HUES64 (cell line): Measurements from ENCODE around the gene BTG4.
A peak's percentile ranks its signal among the peaks of the same experiment; 100 is the strongest.

Experiments
- H3K27ac ChIP-seq: 2 replicates; pipeline ENCODE4 v1.7.0; 2013; ENCODE audit warnings: low read depth, low read length, inconsistent platforms
- H3K27me3 ChIP-seq: 2 replicates; pipeline ENCODE4 v1.6.1; 2013; ENCODE audit warnings: mild to moderate bottlenecking, low read length; ENCODE audit not compliant: insufficient read depth
- H3K36me3 ChIP-seq: 2 replicates; pipeline ENCODE4 v1.6.1; 2013; ENCODE audit warnings: mild to moderate bottlenecking, low read length; ENCODE audit not compliant: insufficient read depth
- H3K4me1 ChIP-seq: 2 replicates; pipeline ENCODE4 v1.6.1; 2013; ENCODE audit warnings: mild to moderate bottlenecking, low read length, moderate library complexity; ENCODE audit not compliant: insufficient read depth
- H3K4me3 ChIP-seq: 2 replicates; pipeline ENCODE4 v1.5.1; 2013; ENCODE audit warnings: mild to moderate bottlenecking, low read length, moderate library complexity
- H3K9ac ChIP-seq: 2 replicates; pipeline ENCODE4 v1.6.1; 2013; ENCODE audit warnings: mild to moderate bottlenecking, low read depth, low read length
- H3K9me3 ChIP-seq: 2 replicates; pipeline ENCODE4 v1.6.1; 2013; ENCODE audit warnings: low read depth, low read length; ENCODE audit not compliant: insufficient read depth
- WGBS: fragments of 150-250, 120-280 bp; methylation state at CpG from one replicate; pipeline ENCODE4 v1.1.7; 2013; ENCODE audit warnings: missing lambda C conversion rate; 5-methylcytosine and 5-hydroxymethylcytosine counted together

Gene BTG4

GRCh38 chr11:111522426-111522825 is 10.2 kb upstream of the BTG4 start:
- Histone ChIP-seq H3K27me3 (no peaks in the 10 kb centered on the region), H3K9me3 (no peaks in the 10 kb centered on the region), H3K9ac (no peak overlapping the region), H3K4me3 (no peak overlapping the region), H3K27ac (no peak overlapping the region), H3K36me3 (no peaks in the 10 kb centered on the region), H3K4me1 (0 out of 2 replicates have a peak, but pooled peaks cover 8% of the 10 kb centered on the region)
- WGBS, result 97% methylated on average over 3 of the region's 5 CpGs

GRCh38 chr11:111521135-111521534 is 8.9 kb upstream of the BTG4 start:
- H3K27ac ChIP-seq, result no peak overlapping the region
- H3K36me3 ChIP-seq, result no peaks in the 10 kb centered on the region
- 0 out of 2 replicates have a peak, but pooled peaks cover 2% of the 10 kb centered on the region for H3K27me3 ChIP-seq
- 83% methylated on average over 2 of the region's 2 CpGs for WGBS
- H3K4me3 ChIP-seq, result no peak overlapping the region
- 0 out of 2 replicates have a peak, but pooled peaks cover 8% of the 10 kb centered on the region for H3K4me1 ChIP-seq
- H3K9me3 ChIP-seq, result no peaks in the 10 kb centered on the region
- H3K9ac ChIP-seq, result no peak overlapping the region

- Histone ChIP-seq H3K9me3 (no peaks in the 10 kb centered on the region), H3K36me3 (no peaks in the 10 kb centered on the region), H3K4me1 (0 out of 2 replicates have a peak, but pooled peaks cover 8% of the 10 kb centered on the region), H3K27me3 (peaks cover 3% of the 10 kb centered on the region), H3K9ac (no peak overlapping the region), H3K27ac (no peak overlapping the region), H3K4me3 (no peak overlapping the region)
- no CpG with 5 or more reads among the region's 2 CpGs for WGBS
Observed at GRCh38 chr11:111520560-111520959, 8.4 kb upstream of the BTG4 start.

- H3K9ac ChIP-seq, result no peak overlapping the region
- H3K4me3 ChIP-seq, result no peak overlapping the region
- H3K36me3 ChIP-seq, result no peaks in the 10 kb centered on the region
- no peak overlapping the region for H3K27ac ChIP-seq
- H3K27me3 ChIP-seq, result peaks cover 21% of the 10 kb centered on the region
- H3K4me1 ChIP-seq, result peaks cover 15% of the 10 kb centered on the region
- no peaks in the 10 kb centered on the region for H3K9me3 ChIP-seq
- WGBS, result no CpG with 5 or more reads among the region's 1 CpG
Observed at GRCh38 chr11:111518668-111519067, 6.5 kb upstream of the BTG4 start.

GRCh38 chr11:111515591-111515990 is 3.4 kb upstream of the BTG4 start:
- Histone ChIP-seq H3K27me3 (peaks cover 47% of the 10 kb centered on the region), H3K9ac (no peak overlapping the region), H3K27ac (no peak overlapping the region), H3K4me1 (peaks cover 12% of the 10 kb centered on the region), H3K9me3 (no peaks in the 10 kb centered on the region), H3K4me3 (no peak overlapping the region), H3K36me3 (no peaks in the 10 kb centered on the region)
- 74% methylated on average over 2 of the region's 2 CpGs for WGBS

- WGBS, result 10% methylated on average over 38 of the region's 39 CpGs
- H3K4me3 ChIP-seq, result peak within 1 kb of the TSS; percentile 54
- H3K27me3 ChIP-seq, result peaks cover 47% of the 10 kb centered on the region
- no peaks in the 10 kb centered on the region for H3K36me3 ChIP-seq
- H3K9me3 ChIP-seq, result no peaks in the 10 kb centered on the region
- H3K27ac ChIP-seq, result no peak within 1 kb of the TSS
- no peak within 1 kb of the TSS for H3K9ac ChIP-seq
- H3K4me1 ChIP-seq, result peaks cover 12% of the 10 kb centered on the region
Observed at GRCh38 chr11:111514216-111515031, 2.2 kb upstream of the BTG4 start, which contains the start of gene HOATZ. Gene HOATZ, plus strand, starts transcription at chr11:111514778. Its CDS starts 7 bp downstream, at chr11:111514785.

- H3K27ac ChIP-seq, result no peak overlapping the region
- H3K9me3 ChIP-seq, result no peaks in the 10 kb centered on the region
- WGBS, result 38% methylated on average over 5 of the region's 6 CpGs
- H3K9ac ChIP-seq, result no peak overlapping the region
- H3K4me1 ChIP-seq, result peaks cover 12% of the 10 kb centered on the region
- peak overlapping the region; percentile 65 for H3K4me3 ChIP-seq
- no peaks in the 10 kb centered on the region for H3K36me3 ChIP-seq
- peaks cover 47% of the 10 kb centered on the region for H3K27me3 ChIP-seq
Observed at GRCh38 chr11:111513240-111513605, 1.0 kb upstream of the BTG4 start.

- WGBS, result no CpG with 5 or more reads among the region's 1 CpG
- no peak overlapping the region for H3K27ac ChIP-seq
- H3K9me3 ChIP-seq, result no peaks in the 10 kb centered on the region
- H3K9ac ChIP-seq, result no peak overlapping the region
- peaks cover 41% of the 10 kb centered on the region for H3K27me3 ChIP-seq
- no peaks in the 10 kb centered on the region for H3K36me3 ChIP-seq
- no peak overlapping the region for H3K4me3 ChIP-seq
- peaks cover 12% of the 10 kb centered on the region for H3K4me1 ChIP-seq
Observed at GRCh38 chr11:111510311-111510710, 1.9 kb downstream of the BTG4 start.

GRCh38 chr11:111502611-111503010 is 9.6 kb downstream of the BTG4 start:
- Histone ChIP-seq H3K27me3 (peaks cover 5% of the 10 kb centered on the region; the same call in 1 of the 2 replicates), H3K4me3 (no peak overlapping the region), H3K4me1 (peaks cover 6% of the 10 kb centered on the region; the same call in 1 of the 2 replicates), H3K9me3 (no peaks in the 10 kb centered on the region), H3K9ac (no peak overlapping the region), H3K27ac (no peak overlapping the region), H3K36me3 (no peaks in the 10 kb centered on the region)
- WGBS, result 92% methylated on average over 1 of the region's 1 CpG

- 86% methylated on average over 1 of the region's 1 CpG for WGBS
- H3K27me3 ChIP-seq, result peaks cover 20% of the 10 kb centered on the region; the same call in 1 of the 2 replicates
Observed at GRCh38 chr11:111500481-111500880, 11.7 kb downstream of the BTG4 start.

GRCh38 chr11:111499483-111499882 is 12.7 kb downstream of the BTG4 start:
- H3K27ac ChIP-seq, result no peak overlapping the region

More at GRCh38 chr11:111500481-111500880, 11.7 kb downstream of the BTG4 start:
- peaks cover 6% of the 10 kb centered on the region; the same call in 1 of the 2 replicates for H3K4me1 ChIP-seq
- H3K9ac ChIP-seq, result no peak overlapping the region
- H3K4me3 ChIP-seq, result no peak overlapping the region
- no peak overlapping the region for H3K27ac ChIP-seq
- H3K36me3 ChIP-seq, result no peaks in the 10 kb centered on the region
- H3K9me3 ChIP-seq, result no peaks in the 10 kb centered on the region

More at GRCh38 chr11:111499483-111499882, 12.7 kb downstream of the BTG4 start:
- Histone ChIP-seq H3K9me3 (no peaks in the 10 kb centered on the region), H3K9ac (no peak overlapping the region), H3K4me1 (peaks cover 6% of the 10 kb centered on the region; the same call in 1 of the 2 replicates), H3K4me3 (no peak overlapping the region), H3K27me3 (peaks cover 29% of the 10 kb centered on the region; the same call in 1 of the 2 replicates), H3K36me3 (no peaks in the 10 kb centered on the region)
- 99% methylated on average over 4 of the region's 5 CpGs for WGBS
